ENCODE results near the gene PCNX2.

- no peak for TF ChIP-seq CTCF (IDR thresholded peaks at IDR 0.05)
- TF ChIP-seq POLR2A (IDR thresholded peaks at IDR 0.05) = no peak
Observed at GRCh38 chr1:233031521-233031920, 264.0 kb downstream of the PCNX2 start.

All from testis (tissue), 2 donors.